KMS-11 (cell line): ENCODE measurements around the gene WIPF3.

Experiments used
- H2AFZ ChIP-seq: fragments of 200-600 bp; sonication (generic); 2 replicates; pipeline ENCODE4 v1.6.1; 2016; ENCODE audit warnings: antibody characterized with exemption, mixed run types, low read depth
- H3K27ac ChIP-seq: fragments of 200-600 bp; sonication (generic); 2 replicates; pipeline ENCODE4 v1.6.1; 2016; ENCODE audit warnings: mild to moderate bottlenecking, mixed run types
- H3K27me3 ChIP-seq: fragments of 200-600 bp; sonication (generic); 2 replicates; pipeline ENCODE4 v1.6.1; 2017; ENCODE audit warnings: mild to moderate bottlenecking, low read depth, mixed run types, moderate library complexity; ENCODE audit not compliant: insufficient read depth
- H3K36me3 ChIP-seq: fragments of 200-600 bp; sonication (generic); 2 replicates; pipeline ENCODE4 v1.6.1; 2017; ENCODE audit warnings: mild to moderate bottlenecking, mixed run types; ENCODE audit not compliant: insufficient read depth
- H3K4me1 ChIP-seq: fragments of 200-600 bp; sonication (generic); 2 replicates; pipeline ENCODE4 v1.6.1; 2016; ENCODE audit warnings: mild to moderate bottlenecking, low read depth, mixed run types; ENCODE audit not compliant: poor library complexity, severe bottlenecking
- H3K4me2 ChIP-seq: fragments of 200-600 bp; sonication (generic); 2 replicates; pipeline ENCODE4 v1.7.0; 2016; ENCODE audit warnings: mild to moderate bottlenecking, mixed run types
- H3K4me3 ChIP-seq: fragments of 200-600 bp; sonication (generic); IDR thresholded peaks from 2 replicates; pipeline ENCODE4 v1.6.1; 2017; ENCODE audit warnings: low read depth, low read length, mixed read lengths; ENCODE audit not compliant: insufficient read depth
- H3K79me2 ChIP-seq: fragments of 200-600 bp; sonication (generic); 2 replicates; pipeline ENCODE4 v1.6.1; 2016; ENCODE audit warnings: low read depth, mixed run types; ENCODE audit not compliant: insufficient read depth
- H3K9ac ChIP-seq: fragments of 200-600 bp; sonication (generic); 2 replicates; pipeline ENCODE4 v1.6.1; 2016; ENCODE audit warnings: mild to moderate bottlenecking, mixed run types
- H4K20me1 ChIP-seq: fragments of 200-600 bp; sonication (generic); 2 replicates; pipeline ENCODE4 v1.6.1; 2016; ENCODE audit warnings: mild to moderate bottlenecking, mixed run types; ENCODE audit not compliant: insufficient read depth
- CTCF ChIP-seq: fragments of 200-600 bp; sonication (generic); conservative IDR thresholded peaks from 2 replicates; pipeline ENCODE4 v1.6.1; 2017; ENCODE audit warnings: low read depth, mild to moderate bottlenecking, antibody characterized with exemption, low read length, moderate library complexity, mixed read lengths

Gene WIPF3

GRCh38 chr7:29895559-29895958 lies 89.3 kb downstream of the WIPF3 start:
- Histone ChIP-seq H3K36me3 (no peaks in the 10 kb centered on the region), H3K9ac (no peak overlapping the region), H3K27ac (no peak overlapping the region), H3K4me3 (no peak overlapping the region), H2AFZ (no peak overlapping the region), H3K27me3 (no peaks in the 10 kb centered on the region), H3K79me2 (no peaks in the 10 kb centered on the region), H4K20me1 (no peaks in the 10 kb centered on the region), H3K4me1 (no peaks in the 10 kb centered on the region), H3K4me2 (no peak overlapping the region)
- TF ChIP-seq CTCF = no peak

- no peaks in the 10 kb centered on the region for H3K36me3 ChIP-seq
- TF ChIP-seq CTCF = no peak
- no peaks in the 10 kb centered on the region for H4K20me1 ChIP-seq
- no peak overlapping the region for H3K27ac ChIP-seq
- no peaks in the 10 kb centered on the region for H3K27me3 ChIP-seq
- no peak overlapping the region for H2AFZ ChIP-seq
- H3K4me1 ChIP-seq = no peaks in the 10 kb centered on the region
- H3K79me2 ChIP-seq = no peaks in the 10 kb centered on the region
- H3K9ac ChIP-seq = no peak overlapping the region
- H3K4me3 ChIP-seq = no peak overlapping the region
- H3K4me2 ChIP-seq = no peak overlapping the region
These were observed 90.5 kb downstream of the WIPF3 start for GRCh38 chr7:29896685-29897411.

- Histone ChIP-seq H3K27ac (no peak overlapping the region), H4K20me1 (no peaks in the 10 kb centered on the region), H3K27me3 (no peaks in the 10 kb centered on the region), H2AFZ (no peak overlapping the region), H3K4me2 (no peak overlapping the region), H3K9ac (no peak overlapping the region), H3K4me1 (no peaks in the 10 kb centered on the region), H3K4me3 (no peak overlapping the region), H3K36me3 (no peaks in the 10 kb centered on the region), H3K79me2 (no peaks in the 10 kb centered on the region)
- TF ChIP-seq CTCF = no peak
These were observed 92.0 kb downstream of the WIPF3 start for GRCh38 chr7:29898301-29898700.

GRCh38 chr7:29900745-29901144 lies 94.4 kb downstream of the WIPF3 start:
- Histone ChIP-seq H4K20me1 (no peaks in the 10 kb centered on the region), H2AFZ (no peak overlapping the region), H3K4me3 (no peak overlapping the region), H3K27ac (no peak overlapping the region), H3K79me2 (no peaks in the 10 kb centered on the region), H3K9ac (no peak overlapping the region), H3K27me3 (no peaks in the 10 kb centered on the region), H3K36me3 (no peaks in the 10 kb centered on the region), H3K4me2 (no peak overlapping the region), H3K4me1 (no peaks in the 10 kb centered on the region)
- no peak for TF ChIP-seq CTCF
